GM19240 (cell line): Measurements from ENCODE around the gene SOST.

ENCODE experiments used
- DNase-seq: peaks from one replicate; pipeline ENCODE4 v3.0.0; 2011; ENCODE audit warnings: low spot score; ENCODE audit not compliant: insufficient read length

Gene SOST

DNA sequence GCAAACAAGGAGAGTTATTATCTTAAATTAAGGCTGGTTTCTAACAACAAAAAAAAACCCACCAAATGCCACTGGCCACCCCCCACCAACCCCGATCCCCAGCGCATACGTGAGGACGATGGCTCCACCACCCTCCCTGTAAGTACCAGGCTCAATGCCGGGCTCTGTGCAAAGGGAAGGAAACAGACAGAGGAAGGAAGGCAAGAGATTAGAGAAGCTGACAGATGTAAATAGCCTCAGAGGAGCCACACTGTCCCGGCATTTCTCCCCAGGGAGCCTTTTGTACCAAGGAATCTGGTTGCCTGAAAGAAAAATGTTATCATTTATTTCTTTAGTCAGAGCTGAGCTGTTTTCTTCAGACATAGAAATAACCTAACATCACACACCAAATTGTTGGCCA lies 13.1 kb downstream of the SOST start:
- DNase-seq: no peak

DNA sequence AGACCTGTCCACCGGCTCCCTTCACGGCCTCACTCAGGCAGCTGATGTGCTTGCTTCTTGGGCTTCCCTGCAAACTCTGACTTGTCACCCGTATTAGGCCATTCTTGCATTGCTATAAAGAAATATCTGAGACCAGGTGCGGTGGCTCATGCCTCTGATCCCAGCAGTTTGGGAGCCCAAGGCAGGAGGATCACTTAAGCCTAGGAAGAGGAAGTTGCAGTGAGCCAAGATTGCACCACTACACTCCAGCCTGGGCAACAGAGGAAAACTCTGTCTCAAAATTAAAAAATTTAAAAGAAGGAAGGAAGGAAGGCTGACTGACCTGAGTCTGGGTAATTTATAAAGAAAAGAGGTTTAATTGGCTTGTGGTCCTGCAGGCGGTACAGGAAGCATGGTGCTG lies 17.0 kb downstream of the SOST start:
- DNase-seq: no peak

DNA sequence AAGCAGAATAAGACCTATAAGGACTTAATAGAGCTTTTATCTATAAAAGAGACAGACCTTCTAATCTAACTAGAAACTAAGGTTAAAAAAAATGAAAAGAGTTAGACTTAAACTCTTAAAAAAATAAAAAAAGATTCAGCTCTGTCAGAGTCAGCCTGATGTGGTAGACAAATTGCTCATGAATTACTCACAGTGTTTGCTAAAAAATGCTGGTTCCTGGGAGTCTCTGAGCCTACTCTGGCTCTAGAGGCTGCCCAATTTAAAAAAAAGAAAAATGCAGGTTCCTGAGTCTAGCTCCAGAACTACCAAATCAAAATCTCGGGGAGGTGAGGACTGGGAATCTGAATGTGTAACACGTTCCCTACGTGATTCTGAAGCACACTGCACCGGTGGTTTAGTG lies 18.1 kb downstream of the SOST start:
- DNase-seq: no peak

DNA sequence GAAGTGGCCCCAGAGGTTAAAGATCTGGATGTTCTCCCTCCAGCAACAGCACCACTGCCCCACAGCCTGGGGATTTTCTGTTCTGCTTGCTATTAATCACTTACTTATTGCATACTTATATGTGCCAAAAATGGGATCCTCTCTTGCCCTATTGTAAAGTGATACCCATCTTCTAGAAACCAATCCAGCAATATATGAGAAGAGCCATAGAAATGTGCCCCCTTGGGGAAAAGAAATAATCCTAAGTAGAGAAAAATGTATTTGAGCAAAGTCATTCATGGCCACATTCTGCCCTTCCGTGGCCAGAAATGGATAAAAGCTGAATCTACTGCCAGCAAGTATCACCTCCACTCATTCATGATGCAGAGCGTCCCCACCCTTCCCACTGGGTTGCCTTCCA lies 20.9 kb downstream of the SOST start:
- no peak for DNase-seq

DNA sequence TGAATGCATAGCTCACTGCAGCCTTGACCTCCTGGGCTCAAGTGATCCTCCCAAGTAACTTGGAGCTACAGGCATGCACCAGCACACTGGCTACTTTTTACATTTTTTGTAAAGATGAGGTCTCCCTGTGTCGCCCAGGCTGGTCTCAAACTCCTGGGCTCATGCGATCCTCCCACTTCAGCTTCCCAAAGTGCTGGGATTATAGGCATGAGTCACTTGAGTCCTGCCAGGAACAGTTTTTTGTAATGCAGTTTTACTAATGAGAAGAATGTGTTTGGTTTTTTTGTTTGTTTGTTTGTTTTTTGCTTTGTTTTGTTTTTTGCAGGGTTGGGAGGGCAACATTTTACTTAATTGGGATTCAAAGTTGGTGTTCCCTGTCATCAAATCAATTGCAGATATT lies 22.2 kb downstream of the SOST start:
- no peak for DNase-seq

DNA sequence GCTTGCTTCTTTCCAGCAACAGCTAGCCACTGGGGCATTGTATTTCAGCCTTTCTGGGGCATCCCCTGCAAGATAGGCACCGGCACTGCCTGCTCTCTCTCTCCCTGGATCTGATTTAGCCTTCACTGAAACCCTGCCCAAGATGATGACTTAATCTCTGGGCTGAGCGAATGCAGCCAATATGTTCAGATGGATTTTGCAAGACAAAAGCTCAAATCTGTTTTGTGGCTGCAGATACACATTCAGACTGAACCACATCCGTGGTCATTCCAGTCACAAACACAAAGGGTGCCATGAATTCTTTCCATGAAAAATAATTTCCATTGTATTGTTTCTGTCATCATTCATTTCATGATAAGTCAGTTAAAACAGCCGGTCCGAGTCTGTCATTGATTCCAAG lies 24.2 kb downstream of the SOST start:
- DNase-seq: no peak

DNA sequence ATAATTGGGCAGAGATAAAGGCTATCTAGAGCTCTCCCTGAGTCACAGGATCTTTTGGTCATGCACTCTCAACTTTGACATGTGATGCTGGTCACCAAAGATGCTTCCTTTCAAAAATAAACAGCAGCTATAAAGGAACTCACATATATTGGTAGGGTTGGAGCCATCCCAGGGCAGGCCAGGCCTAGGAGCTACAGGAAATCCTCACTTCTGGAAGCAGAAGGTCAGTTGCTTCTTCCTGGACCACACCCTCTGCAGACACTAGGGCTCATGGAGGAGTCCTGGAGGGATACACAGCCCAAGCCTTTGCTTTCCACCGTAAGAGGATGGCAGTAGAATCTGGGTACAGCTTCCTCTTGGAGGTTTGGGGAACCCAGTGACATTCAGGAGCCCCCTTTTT lies 24.6 kb downstream of the SOST start:
- no peak for DNase-seq

DNA sequence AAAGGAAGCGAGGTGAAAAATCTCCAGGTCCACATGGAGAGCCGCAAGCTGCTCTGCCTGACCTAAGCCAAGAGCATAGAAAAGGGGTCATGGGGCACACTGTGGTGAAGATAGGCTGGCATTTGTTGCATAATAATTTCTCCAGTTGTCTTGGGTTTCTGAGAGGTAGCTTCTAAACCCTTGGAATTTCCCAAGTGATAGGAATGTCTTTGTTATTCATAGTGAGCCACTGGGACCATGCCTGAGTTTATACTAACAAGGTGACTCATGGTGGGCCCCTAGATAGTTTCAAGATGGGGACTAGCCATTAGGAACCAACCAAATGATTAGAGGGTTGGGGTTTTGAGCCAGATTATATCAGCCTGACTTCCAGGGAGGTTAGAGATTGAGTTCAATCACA lies 25.6 kb downstream of the SOST start:
- no peak for DNase-seq

DNA sequence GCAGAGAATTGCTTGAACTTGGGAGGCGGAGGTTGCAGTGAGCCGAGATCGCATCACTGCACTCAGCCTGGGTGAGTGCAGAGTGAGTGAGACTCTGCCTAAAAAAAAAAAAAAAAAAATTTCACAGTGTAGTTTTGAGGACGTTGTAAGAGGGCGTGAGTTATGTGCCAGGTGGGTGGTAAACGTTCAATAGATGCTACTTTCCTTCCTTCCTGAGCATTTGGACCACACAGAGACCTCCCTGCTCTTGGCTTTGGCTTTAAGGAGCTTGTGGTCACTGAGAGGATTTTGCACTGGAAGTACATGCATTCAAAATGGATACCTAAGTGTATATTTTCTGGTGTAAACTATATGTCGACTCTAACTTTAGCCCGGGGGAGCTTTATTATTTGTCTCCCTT lies 30.5 kb downstream of the SOST start:
- no peak for DNase-seq

DNA sequence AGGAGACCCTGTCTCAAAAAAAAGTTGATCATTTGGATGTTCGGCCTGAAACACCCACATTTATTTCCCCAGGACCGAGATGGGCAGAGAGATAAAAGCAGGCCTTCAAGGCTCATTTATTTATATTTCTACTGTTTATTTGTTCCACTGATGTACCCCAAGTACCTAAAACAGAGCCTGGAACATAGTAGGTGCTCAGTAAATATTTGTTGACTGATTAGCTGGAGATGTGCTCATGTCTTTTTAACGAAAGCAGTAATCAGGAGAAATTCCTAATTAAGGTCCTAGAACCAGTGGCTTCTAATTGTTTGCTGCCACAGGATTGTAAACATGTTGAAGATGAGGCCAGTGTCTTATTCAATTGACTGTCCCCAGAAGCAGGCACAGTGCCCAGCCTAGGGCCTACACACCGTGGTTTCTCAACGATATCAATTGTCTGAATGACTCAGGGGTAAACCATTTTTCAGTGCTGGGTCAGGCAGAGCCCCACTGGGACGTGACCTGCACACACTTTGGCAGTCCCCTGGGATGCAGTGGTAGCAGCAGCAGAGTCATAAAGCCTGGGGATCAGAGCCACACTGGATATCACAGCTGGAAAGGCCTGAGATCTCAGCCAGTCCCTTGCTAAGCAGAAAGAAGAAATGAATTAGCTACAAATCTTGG lies 34.8 kb downstream of the SOST start:
- DNase-seq: no peak

DNA sequence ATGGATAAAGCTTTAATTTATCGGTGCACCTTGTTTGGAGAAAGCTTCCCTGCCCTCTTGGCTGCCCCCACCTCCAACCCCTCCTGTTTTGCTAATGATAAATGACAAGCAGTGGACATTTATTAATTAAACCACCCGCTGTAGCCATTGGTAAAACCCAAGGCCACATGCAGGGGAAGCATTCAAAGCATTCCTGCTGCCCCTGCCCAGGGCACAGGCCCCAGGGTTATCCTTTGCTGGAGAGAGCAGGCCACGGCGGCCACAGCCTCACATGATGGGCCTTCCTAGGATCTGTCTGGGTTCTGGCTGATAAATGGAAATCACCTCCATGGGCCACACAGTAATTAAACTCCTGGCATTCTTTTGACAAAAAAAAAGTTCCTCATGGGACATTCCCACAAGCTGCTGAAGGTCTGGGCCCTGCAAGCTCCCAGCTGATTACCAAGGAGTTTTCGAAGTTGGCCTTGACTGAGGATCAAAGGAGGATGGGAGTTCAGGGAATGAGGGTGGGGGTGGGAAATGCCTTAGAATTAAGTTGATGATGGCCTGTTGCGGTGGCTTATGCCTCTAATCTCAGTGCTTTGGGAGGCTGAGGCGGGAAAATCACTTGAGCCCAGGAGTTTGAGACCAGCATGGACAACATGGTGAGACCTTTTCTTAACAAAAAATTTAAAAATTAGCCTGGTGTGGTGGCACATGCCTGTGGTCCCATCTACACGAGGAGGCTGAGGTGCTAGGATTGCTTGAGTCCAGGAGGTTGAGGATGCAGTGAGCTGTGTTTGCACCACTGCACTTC lies 35.5 kb downstream of the SOST start:
- DNase-seq: no peak

DNA sequence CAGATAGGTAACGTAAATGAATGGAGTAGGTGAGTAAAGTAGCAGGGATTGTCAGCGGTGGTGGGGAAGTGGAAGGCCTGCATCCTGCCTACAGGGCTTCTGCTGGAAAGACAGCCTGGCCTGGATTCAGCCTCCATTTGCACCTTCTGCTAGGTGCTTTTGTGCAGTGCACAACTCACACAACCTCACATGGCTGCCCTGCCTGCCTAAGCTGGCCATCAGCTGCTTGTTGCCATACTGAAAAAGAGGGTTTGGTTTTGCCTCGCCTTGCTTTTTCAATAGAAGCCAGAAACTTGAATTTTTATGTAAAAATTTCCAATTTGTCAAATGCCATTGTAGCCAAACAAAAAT lies 36.3 kb downstream of the SOST start:
- no peak for DNase-seq

DNA sequence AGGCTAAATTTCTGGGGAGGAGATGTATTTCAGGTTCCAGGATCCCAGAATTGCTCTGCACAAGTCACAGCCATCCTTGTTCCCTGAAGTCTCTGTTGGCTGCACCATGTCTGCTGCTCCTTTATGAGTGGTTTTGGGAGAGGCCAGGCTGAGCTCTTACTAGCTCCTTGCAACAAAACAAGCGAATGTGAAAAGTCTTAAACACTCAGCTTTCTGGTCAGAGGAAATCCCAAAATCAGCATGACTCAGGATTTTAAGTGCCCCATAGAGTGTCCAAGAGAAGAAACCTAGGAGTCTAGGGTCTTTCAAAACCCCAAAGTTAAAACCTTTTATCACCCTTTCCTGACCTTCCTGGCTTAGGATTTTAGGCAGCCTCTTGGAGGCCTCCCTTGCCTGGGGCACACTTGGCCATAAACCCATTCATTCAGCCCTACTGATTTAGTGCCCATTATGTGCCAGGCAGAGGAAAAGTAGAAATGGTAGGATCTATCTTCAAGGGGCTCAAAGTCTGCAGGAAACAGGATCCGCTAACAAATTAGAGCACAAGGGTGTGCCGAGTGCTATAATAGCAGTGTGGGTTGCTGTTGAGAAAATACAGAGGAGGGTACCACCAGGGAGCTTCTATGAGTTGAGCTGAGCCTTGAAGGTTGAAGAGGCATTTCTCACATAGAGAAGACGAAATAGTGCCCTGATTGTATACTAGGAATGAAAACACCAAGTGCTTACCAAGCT lies 36.9 kb downstream of the SOST start:
- DNase-seq: no peak

DNA sequence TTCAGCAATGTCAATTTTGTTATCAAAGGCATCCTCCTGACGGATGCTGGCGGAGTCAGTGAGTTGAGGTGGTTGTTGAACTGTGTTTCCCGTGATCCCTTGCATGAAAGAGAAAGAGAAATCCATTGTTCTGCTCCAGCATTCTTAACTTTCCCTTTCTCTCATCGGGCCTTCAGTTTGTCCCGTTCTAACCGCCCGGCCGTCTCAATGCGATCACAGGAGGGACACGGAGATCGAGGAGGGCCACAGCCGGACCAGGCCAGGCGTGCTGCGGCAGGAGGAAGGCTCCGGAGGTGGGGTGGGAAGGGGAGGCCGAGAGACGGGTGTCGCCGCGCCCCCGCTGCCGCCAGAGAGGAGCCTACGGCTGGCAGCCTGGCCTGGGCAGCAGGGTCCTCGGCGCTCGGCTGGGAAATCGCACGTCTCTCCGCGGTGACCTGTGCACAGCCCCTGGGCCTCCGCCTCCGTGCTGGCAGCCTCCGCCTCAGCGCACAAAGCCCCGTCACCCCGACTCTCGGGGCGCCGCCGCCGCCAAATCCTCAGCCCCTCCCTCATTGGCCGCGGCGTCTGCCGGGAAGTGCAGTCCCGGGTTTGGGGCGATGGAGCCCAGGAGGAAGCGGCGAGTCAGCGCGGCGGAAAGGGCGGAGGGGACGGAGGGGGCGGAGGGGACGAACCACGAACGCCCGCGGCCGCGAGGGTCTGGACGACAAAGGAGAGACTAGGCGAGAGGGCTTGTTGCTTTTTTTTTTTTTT lies 38.1 kb downstream of the SOST start:
- peak; percentile 78 for DNase-seq

DNA sequence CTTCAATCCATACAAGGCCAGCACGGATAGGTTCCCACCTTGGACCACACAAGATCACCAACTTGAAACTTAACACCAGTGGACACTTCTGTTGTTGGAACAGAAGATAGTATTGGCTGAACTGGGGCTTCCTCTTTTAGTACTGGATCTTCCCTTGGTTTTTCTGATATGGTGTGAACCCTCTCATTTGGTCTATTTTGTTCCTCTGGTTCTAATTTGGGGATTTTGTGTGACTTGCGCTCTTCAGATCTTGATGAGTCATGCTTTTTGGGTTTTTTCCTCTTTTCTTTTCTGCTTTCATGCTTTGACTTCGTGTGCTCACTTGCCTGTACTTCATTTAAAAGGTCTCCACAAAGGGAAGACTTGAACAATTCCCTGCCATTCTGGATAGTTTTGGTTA lies 39.0 kb downstream of the SOST start:
- DNase-seq: no peak

DNA sequence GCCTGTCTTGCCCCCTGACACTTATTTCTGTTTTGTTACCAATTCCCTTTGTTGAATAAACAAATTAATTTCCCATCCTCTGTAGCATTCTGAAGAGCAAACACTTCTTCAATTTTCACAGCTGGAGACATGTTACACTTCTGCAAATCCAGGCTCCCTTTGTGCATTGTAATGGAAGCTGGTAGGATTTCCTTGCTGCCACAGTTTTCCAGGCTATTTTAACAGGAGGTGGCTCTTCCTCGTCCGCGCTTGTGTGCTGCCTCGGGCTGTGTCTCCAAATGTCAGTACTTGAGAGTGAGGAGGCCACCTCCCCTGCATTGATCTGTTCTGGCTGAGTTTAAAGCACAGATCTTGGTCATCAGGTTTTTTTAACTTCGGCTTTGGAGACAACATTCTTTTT lies 40.0 kb downstream of the SOST start:
- no peak for DNase-seq

DNA sequence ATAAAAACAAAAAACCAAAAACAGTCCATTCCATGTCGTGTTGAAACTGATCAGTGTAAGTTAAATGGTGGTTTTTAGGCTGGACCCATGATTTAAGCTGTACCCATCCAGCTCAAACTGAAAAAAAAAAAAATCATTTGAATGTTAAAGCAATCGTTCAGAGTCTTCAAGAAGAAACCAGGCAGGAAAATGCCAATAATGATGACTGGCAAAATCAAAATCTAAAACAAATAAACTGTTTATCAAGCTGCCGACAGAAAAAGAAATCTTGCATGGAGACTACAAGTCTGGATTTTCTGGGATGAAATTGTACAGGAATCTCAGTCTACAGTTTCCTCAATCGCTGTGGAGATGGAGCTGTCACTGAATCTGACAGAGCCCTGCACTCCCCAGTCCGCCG lies 40.7 kb downstream of the SOST start:
- DNase-seq: no peak

DNA sequence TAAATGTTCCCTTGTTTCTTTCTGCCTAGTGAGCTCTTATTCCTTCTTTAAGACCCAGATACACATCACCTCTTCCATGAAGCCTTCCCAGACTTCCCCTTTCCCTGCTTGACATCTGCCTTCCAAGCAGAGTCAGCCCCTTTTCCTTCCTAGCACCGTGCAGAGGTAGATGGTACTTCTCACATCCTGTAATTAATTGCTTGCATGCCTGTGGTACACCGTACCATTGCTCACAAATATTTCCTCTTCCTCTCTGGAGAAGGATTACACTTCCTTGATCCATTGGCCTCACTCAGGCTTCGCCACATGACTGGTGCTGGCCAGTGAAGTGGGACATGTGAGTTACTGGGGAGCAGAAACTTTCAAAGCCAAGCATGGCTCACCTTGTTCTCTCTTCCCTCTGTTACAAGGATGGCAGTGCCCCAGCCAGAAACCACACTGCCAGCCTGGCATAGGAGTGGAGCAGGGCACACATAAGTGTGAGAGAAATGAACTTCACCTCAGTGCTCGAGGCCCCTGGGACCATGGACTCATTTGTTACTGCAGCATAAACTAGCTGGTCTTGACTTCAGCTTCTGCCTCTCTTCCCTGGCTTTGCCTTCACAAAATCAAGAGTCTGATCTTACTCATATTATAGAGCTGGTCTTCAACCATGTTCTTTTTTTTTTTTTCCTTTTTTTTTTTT lies 44.0 kb downstream of the SOST start:
- no peak for DNase-seq

DNA sequence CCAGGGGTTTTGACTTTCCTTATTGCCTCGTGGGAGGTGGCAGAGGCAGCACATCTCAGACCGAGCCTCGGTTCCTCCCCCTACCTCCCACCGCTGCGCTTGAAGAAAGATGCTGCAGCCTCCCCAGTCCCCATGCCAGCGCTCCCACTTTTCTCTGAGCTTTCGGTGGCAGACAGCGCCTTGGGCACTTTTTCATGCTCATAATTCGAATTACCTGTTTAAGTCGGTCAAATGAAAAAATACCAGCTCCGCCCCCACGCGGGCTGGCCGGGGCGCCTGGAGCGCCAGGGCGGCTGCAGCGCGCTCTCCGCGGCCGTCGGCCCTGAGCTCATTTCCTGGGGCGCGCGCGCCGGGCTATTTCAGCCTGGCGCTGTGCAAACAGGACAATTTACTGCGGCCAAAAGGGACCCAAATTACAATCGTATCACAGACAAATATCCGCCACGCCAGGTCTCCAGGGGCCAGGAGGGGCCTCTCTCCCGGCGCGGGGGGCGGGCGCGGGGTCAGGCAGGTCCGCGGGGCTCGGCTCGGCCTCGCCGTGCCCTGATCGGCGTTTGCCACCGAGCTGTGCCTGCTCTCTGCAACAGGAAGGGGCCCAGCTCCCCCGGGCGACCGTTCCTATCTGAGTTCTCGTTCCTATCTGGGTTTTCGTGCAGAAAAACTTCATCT lies 45.0 kb downstream of the SOST start:
- no peak for DNase-seq

DNA sequence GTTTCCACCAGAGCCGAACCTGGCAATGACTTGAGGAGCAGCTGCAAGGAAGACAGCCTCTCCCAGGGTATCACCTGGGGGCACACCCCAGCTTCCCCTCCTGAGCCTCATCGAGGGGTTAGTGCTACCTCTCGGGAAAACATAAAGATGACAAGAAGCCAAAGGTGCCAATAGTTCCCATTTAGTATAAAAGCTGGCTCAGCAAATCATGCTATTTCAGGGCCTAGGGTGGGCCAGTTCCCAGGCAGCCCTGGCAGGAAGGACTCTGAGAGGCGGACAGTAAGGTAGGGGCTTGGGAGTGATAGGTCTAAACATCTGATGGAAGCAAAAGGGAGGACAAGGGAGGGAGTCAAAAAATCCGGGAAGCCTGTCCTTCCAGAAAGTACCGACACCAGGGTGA lies 46.2 kb downstream of the SOST start:
- no peak for DNase-seq

DNA sequence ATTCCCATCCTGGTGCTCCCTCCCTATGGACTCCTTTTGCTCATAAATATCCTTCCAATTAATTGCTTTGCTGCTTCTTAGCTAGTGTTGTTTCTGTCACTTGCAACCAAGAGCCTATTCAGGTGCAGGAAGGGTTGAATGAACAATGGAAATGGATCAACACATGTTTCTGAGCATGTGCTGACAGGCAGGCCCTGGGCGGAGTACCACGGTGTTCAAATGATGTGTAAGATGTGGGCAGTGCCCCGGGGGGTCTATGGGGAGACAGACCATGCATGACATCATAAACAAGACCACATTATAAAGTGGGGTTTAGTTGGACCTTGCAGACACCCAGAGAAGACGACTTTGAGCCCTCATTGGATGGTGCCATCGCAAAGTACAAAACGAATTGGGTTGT lies 48.5 kb downstream of the SOST start:
- no peak for DNase-seq
